ENCODE measurements around the gene THADA.
"Not testable (repeated sequence)": the region's sequence is repeated elsewhere in the genome, so short reads cannot be mapped to it uniquely, and the experiment has no call there.

The THADA gene

GRCh38 chr2:43595603-43596412, at the start of gene THADA:
Gene THADA (minus strand): TSS chr2:43596038. CDS start chr2:43592392, 3,646 bp downstream.
- peak; percentile 99 for DNase-seq

DNA sequence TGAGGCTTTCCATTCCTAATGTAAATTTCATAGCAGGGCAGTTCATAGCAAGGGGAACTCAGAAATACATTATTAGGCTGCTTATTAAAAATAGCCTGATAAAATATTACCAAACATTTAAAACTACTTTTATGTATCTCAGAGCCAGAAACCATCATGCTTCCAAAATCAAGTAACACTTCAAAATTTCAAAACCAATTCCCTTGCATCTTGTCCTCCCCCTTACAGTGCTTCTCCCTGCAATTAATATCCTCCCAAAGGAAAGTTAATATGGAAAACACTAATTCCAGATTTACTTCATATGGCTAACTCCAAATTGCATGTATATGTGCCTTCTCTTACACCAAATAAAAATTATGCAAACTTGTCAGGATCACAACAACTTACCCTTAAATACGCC, 47.8 kb upstream of the THADA start:
- DNase-seq, result no peak

DNA sequence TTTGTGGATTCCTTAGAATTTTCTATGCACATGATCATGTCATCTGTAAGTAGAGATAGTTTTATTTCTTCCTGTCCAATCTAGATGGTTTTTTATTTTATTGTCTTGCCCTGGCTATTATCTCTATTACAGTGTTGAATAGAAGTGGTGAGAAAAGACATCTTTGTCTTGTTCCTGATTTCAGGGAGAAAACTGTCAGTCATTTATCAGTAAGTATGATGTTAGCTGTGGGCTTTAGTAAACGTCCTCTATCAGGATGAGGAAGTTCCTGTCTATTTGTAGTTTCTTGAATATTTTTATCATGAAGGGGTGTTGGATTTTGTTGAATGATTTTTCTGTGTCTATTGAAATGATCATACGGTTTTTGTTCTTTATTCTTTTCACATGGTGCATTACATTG, 46.5 kb upstream of the THADA start:
- no peak for DNase-seq

DNA sequence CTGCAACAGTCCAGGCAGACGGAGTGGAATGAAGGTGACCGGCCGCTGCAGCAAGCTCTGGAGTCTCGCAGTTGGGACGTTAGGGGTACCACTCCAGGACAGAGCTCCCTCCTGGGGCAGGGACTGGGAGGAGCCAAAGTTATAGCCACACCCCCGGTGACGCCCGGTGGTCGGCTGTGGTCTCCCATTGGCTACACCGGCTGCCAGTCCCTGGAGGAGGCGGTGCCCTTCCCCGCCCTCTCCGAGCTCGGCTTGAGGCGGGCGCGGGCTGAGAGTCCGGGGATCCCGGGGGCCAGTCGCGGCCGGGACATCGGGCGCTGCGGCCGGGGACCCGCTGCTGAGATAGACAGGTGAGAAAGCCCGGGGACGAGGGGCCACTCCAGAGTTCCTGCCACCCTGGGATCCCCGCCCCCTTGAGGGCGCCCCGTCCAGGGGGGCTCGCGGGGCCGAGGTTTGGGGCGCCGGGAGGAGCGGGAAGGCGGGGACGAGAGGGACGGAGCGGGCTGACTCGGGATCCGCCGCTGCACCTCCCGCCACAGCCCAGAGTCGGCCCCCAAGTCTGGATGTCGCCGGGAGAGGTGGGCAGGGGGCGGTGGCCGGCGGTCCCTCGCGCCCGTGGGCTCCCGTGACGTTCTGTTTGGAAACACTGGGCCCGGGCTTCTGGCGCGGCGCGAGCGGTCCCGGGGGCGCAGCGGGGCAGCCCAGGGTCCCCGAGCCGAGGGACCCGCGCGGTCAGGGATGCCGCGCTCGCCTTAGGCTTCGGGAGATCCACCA, 41.4 kb upstream of the THADA start, which contains the start of gene PLEKHH2:
Gene PLEKHH2, plus strand, starts transcription at position 231 of the 774 bp plus-strand sequence. CDS start 7,414 bp downstream, outside the sequence.
- peak; percentile 78 for DNase-seq

GRCh38 chr2:43636621-43637020, 40.8 kb upstream of the THADA start:
- DNase-seq, result no peak

- not testable (repeated sequence) for DNase-seq
Observed at GRCh38 chr2:43636153-43636552, 40.3 kb upstream of the THADA start.

GRCh38 chr2:43634604-43635306, 38.9 kb upstream of the THADA start:
- peak; percentile 87 for DNase-seq

- no peak for DNase-seq
Observed at GRCh38 chr2:43631618-43632317, 35.9 kb upstream of the THADA start.

DNA sequence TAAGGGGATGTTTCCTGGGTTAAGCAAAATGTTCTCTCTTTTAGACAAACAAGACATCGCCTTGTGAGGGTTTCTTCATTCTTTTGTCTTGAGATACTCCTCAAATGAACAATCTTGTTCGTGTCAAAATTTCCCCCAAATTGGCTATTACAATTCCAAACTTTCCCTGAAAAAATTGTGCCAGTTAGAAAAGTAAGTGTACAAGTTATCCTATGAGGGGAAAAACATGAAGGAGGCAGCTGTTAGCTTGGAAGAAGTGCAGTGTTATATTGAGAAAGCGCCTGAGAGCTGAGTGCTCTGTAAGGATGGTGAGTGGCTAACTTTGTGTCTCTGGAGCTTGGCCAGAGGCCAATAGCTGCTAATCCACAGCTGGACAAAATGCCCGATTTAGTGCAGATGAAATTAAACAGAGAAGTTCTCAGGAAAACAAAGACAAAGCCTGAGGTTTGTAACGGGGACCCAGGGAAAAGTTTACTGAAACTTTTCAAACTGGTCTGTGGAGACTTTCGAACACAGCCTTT, 27.2 kb upstream of the THADA start:
- no peak for DNase-seq

- DNase-seq, result no peak
Observed at GRCh38 chr2:43619511-43619910, 23.7 kb upstream of the THADA start.

DNA sequence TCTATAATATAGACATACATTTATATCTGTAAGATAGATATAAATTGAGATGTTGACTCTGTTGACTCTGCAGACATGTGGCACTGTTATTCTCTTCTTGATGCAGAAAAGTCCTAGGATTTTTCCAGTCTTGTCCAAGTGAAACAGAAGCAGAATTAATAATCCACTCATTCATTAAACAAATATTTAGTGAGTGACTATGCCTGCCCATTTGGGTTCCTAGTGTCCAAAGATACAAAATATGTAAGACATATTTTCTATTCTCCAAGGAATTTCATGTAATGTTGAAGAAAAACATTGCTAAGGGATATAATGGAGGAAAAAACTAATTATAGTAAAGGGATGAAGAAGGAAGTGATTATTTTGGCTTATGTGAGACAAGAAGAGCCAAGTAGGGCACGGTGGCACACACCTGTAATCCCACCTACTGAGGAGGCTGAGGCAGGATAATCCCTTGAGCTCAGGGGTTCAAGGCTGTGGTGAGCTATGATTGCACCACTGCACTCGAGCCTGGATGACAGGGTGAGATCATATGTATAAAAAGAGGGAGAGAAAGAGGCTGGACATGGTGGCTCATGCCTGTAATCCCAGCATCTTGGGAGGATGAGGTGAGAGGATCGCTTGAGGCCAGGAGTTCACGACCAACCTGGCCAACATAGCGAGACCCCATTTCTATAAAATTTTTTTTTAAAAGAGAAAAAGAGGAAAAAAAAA, 21.3 kb upstream of the THADA start:
- no peak for DNase-seq

DNA sequence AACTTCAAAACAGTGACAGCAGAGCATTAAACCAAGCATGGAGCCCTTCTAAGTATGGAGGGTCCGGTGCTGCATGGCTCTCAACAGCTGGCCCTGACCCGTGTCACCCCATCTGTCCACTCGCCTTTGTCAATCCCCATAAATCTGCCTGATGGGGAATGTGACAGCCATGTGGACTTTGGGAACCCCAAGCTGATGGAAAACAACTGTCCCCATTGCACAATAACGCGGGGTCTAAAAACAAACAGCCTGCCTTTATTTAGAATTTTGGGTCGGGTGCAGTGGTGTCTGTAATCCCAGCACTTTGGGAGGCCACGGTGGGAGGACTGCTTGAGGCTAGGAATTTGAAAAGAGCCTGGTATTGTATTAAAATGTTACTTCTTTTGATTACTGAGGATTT, 17.1 kb upstream of the THADA start:
- no peak for DNase-seq

DNA sequence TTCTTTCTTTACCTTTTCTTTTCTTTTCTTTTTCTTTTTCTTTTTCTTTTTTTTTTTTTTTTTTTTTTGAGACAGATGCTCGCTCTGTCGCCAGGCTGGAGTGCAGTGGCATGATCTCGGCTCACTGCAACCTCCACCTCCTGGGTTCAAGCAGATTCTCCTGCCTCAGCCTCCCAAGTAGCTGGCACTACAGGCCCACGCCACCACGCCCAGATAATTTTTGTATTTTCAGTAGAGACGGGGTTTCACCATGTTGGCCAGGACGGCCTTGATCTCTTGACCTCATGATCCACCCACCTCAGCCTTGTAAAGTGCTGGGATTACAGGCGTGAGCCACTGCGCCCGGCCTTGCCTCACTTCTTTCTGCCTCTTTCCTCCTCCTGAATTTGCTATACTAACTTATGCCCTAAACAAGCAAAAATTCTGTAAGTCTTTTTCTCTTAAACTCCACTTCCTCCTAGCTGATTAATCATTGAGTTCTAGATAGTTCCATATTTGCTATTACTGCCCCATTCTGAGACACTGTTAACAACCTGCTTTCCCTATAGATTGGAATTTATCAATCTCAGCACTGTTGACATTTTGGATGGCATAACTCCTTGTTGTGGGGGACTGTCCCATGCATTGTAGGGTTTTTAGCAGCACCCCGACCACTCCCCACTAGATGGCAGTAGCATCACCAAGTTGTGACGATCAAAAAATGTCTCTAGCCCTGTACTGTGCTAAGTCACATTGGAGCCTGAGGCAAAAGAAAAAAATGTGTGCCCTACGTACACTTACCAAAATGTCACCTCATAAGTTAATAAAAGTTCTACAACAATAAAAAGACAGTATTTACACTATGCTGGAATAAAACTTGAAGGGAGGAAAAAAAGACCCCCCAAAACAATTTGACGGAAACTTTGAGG, 16.4 kb upstream of the THADA start:
- peak; percentile 48 for DNase-seq

GRCh38 chr2:43610361-43610760, 14.5 kb upstream of the THADA start:
- no peak for DNase-seq

- peak; percentile 19 for DNase-seq
Observed at GRCh38 chr2:43609290-43609918, 13.6 kb upstream of the THADA start.

GRCh38 chr2:43605851-43606250, 10.0 kb upstream of the THADA start:
- DNase-seq, result no peak

DNA sequence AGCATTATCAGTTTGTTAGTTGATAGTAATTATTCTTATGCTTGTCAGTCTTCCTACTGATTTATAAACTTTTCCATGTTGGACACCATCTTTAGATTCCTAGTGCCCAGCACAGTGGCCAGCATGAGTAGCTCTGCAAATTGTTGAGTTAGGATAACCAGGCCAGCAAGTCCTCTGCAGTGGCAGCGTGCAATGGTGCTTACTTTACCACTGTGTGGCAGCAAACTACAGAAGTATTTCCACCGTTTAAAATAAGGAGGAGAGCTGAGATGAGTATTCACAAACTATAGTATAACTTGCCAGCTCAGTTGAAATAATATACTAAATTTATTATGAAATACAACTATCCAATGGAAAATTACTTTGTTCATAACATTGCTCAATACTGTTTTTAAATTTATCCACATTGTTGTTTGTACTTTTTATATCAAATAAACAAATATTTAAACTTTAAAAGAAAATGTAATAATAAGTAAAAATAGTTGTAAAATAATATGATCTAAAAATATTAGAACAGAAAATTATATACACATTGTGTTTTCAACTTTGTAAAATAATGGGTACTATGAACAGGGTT, 9.3 kb upstream of the THADA start:
- no peak for DNase-seq

- DNase-seq, result no peak
Observed at GRCh38 chr2:43604674-43605073, 8.8 kb upstream of the THADA start.

DNA sequence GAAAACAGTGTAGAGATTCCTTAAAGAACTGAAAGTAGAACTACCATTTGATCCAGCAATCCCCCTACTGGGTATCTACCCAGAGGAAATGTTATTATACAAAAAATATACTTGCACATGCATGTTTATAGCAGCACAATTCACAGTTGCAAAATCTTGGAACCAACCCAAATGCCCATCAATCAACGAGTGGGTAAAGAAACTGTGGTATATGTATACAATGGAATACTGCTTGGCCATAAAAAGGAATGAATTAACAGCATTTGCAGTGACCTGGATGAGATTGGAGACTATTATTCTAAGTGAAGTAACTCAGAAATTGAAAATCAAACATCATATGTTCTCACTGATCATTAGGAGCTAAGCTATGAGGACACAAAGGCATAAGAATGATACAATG, 4.8 kb upstream of the THADA start:
- not testable (repeated sequence) for DNase-seq

- no peak for DNase-seq
Observed at GRCh38 chr2:43594875-43595274, 963 bp downstream of the THADA start.

Measured in NCI-H2029 (cell line).